ENCODE data around the gene NFKBIA.

- no peak for TF ChIP-seq CTCF (IDR thresholded peaks at IDR 0.05)
- no peak for TF ChIP-seq POLR2A (IDR thresholded peaks at IDR 0.05)
Measured at GRCh38 chr14:35393826-35394225, 10.7 kb downstream of the NFKBIA start.

Measured in heart left ventricle (tissue), 13 donors.